Neural cell (in vitro differentiated cells): ENCODE measurements around the gene SYNGR2. TPM values are rescaled to one million over a fixed set of nuclear protein-coding genes. Genes with fewer than 3 reads are reported as not detected.

ENCODE experiments used
- H2AFZ ChIP-seq: fragments of 200-600, 300-800 bp; sonication (generic), shearing (Covaris generic); 2 replicates; pipeline ENCODE4 v1.6.0; 2014; ENCODE audit warnings: low read depth, mild to moderate bottlenecking, antibody characterized with exemption, low read length, moderate library complexity
- H3F3A ChIP-seq: fragments of 200-600 bp; shearing (Covaris generic); 2 replicates; pipeline ENCODE4 v1.6.1; 2016; ENCODE audit warnings: mild to moderate bottlenecking, moderate library complexity, mixed read lengths, antibody characterized with exemption, low read length; ENCODE audit not compliant: insufficient read depth, poor library complexity, severe bottlenecking
- H3K27ac ChIP-seq: fragments of 200-600, 300-800 bp; sonication (generic), shearing (Covaris generic); 2 replicates; pipeline ENCODE4 v1.5.1; 2014; ENCODE audit warnings: mild to moderate bottlenecking, low read length, moderate library complexity
- H3K27me3 ChIP-seq: fragments of 300-800, 200-600 bp; sonication (generic), shearing (Covaris generic); 2 replicates; pipeline ENCODE4 v1.6.0; 2014; ENCODE audit warnings: mild to moderate bottlenecking, low read depth, low read length, moderate library complexity; ENCODE audit not compliant: insufficient read depth
- H3K36me3 ChIP-seq: fragments of 300-800, 200-600 bp; sonication (generic), shearing (Covaris generic); 2 replicates; pipeline ENCODE4 v1.5.1; 2014; ENCODE audit warnings: mild to moderate bottlenecking, antibody characterized with exemption, low read length, moderate library complexity; ENCODE audit not compliant: insufficient read depth
- H3K4me2 ChIP-seq: fragments of 300-800, 200-600 bp; sonication (generic), shearing (Covaris generic); 2 replicates; pipeline ENCODE4 v1.6.0; 2014; ENCODE audit warnings: mild to moderate bottlenecking, low read length
- H3K4me3 ChIP-seq: fragments of 300-800, 200-600 bp; sonication (generic), shearing (Covaris generic); 2 replicates; pipeline ENCODE4 v1.5.1; 2014; ENCODE audit warnings: mild to moderate bottlenecking, low read length, moderate library complexity
- H3K79me2 ChIP-seq: fragments of 200-600 bp; shearing (Covaris generic); replicated peaks from 2 replicates; pipeline ENCODE4 v1.6.0; 2014; ENCODE audit warnings: mild to moderate bottlenecking, low read length, moderate library complexity; ENCODE audit not compliant: insufficient read depth
- H3K9ac ChIP-seq: fragments of 300-800, 200-600 bp; sonication (generic), shearing (Covaris generic); 2 replicates; pipeline ENCODE4 v1.6.1; 2016; ENCODE audit warnings: mild to moderate bottlenecking, low read length, mixed read lengths
- H3K9me2 ChIP-seq: fragments of 200-600 bp; shearing (Covaris generic); 2 replicates; pipeline ENCODE4 v1.6.1; 2016; ENCODE audit warnings: mild to moderate bottlenecking, low read length, mixed read lengths; ENCODE audit not compliant: insufficient read depth
- H3K9me3 ChIP-seq: fragments of 200-600, 300-800 bp; sonication (generic), shearing (Covaris generic); 2 replicates; pipeline ENCODE4 v1.6.1; 2016; ENCODE audit warnings: mild to moderate bottlenecking, mixed run types, low read length, moderate library complexity, mixed read lengths
- H4K20me1 ChIP-seq: fragments of 200-600 bp; shearing (Covaris generic); 2 replicates; pipeline ENCODE4 v1.6.1; 2016; ENCODE audit warnings: mild to moderate bottlenecking, mixed run types; ENCODE audit not compliant: insufficient read depth
- EP300 ChIP-seq: fragments of 450-650 bp; conservative IDR thresholded peaks from 2 replicates; pipeline ENCODE4 v1.6.1; 2014; ENCODE audit warnings: antibody characterized with exemption, mild to moderate bottlenecking, moderate library complexity; ENCODE audit not compliant: poor library complexity, severe bottlenecking
- EZH2 ChIP-seq: fragments of 200-600, 300-800 bp; shearing (Covaris generic), sonication (generic); IDR thresholded peaks from 2 replicates; pipeline ENCODE4 v1.6.1; 2014; ENCODE audit warnings: antibody characterized with exemption, low read length, borderline replicate concordance, mild to moderate bottlenecking; ENCODE audit not compliant: insufficient read depth, poor library complexity, severe bottlenecking
- MXI1 ChIP-seq: fragments of 450-650 bp; conservative IDR thresholded peaks from 2 replicates; pipeline ENCODE4 v1.6.1; 2014; ENCODE audit warnings: antibody characterized with exemption, mild to moderate bottlenecking; ENCODE audit not compliant: poor library complexity, severe bottlenecking
- POLR2AphosphoS5 ChIP-seq: IDR thresholded peaks from 2 replicates; pipeline ENCODE4 v1.6.1; 2012
- RAD21 ChIP-seq: fragments of 450-650 bp; conservative IDR thresholded peaks from 2 replicates; pipeline ENCODE4 v1.6.1; 2014; ENCODE audit warnings: antibody characterized with exemption, mild to moderate bottlenecking, moderate library complexity
- SMC3 ChIP-seq: fragments of 450-650 bp; conservative IDR thresholded peaks from 2 replicates; pipeline ENCODE4 v1.6.1; 2014; ENCODE audit warnings: antibody characterized with exemption, mild to moderate bottlenecking, moderate library complexity; ENCODE audit not compliant: poor library complexity
- TAF1 ChIP-seq: IDR thresholded peaks from 2 replicates; pipeline ENCODE4 v1.6.1; 2012; ENCODE audit warnings: low read depth
- polyA plus RNA-seq: library from polyadenylated mRNA; depleted of rRNA; stranded (reverse); fragments of >200 nt; gene quantifications from 2 replicates; pipeline ENCODE4 v1.2.3, GENCODE V29; 2014
- TF ChIP-seq, protein P1 (sequence below): fragments of 450-650 bp; IDR thresholded peaks from 2 replicates; pipeline ENCODE4 v1.5.1; 2014; ENCODE audit warnings: antibody characterized with exemption, mild to moderate bottlenecking, moderate library complexity; ENCODE audit not compliant: poor library complexity, severe bottlenecking
- TF ChIP-seq, protein P2 (sequence below): IDR thresholded peaks from 2 replicates; pipeline ENCODE4 v1.6.1; 2012; ENCODE audit warnings: borderline replicate concordance

Gene SYNGR2
- polyA plus RNA-seq, 1 donor from 2014 or later, result 3.9 TPM

DNA sequence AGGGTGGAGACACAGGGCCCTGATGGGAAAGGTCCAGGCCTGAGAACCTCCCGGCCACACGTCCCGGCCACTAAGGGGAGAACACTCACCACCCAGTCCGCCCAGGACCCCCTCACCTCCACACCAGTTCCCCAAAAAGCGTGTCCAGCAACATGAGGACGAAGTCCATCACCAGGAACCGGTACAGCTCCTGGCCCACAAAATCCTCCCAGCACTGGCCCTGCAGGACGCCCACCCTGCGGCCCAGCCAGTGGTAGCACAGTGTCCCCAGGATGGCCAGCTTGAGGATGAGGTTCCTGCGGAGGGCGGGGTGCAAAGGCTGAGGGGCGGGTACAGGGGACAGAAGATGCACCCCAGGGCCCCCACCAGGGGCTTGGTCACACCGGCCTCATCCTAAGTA is 47.8 kb upstream of the SYNGR2 start:
- H3K4me2 ChIP-seq, result no peak overlapping the region
- no peaks in the 10 kb centered on the region for H3K9me2 ChIP-seq
- H2AFZ ChIP-seq, result no peak overlapping the region
- no peaks in the 10 kb centered on the region for H4K20me1 ChIP-seq
- no peak overlapping the region for H3K4me3 ChIP-seq
- no peaks in the 10 kb centered on the region for H3K79me2 ChIP-seq
- no peaks in the 10 kb centered on the region for H3K9me3 ChIP-seq
- H3K27ac ChIP-seq, result no peak overlapping the region
- no peaks in the 10 kb centered on the region for H3K27me3 ChIP-seq
- no peak for TF ChIP-seq EP300
- TF ChIP-seq RAD21, result no peak
- TF ChIP-seq MXI1, result no peak
- TF ChIP-seq EZH2, result no peak
- TF ChIP-seq, protein P1, sequence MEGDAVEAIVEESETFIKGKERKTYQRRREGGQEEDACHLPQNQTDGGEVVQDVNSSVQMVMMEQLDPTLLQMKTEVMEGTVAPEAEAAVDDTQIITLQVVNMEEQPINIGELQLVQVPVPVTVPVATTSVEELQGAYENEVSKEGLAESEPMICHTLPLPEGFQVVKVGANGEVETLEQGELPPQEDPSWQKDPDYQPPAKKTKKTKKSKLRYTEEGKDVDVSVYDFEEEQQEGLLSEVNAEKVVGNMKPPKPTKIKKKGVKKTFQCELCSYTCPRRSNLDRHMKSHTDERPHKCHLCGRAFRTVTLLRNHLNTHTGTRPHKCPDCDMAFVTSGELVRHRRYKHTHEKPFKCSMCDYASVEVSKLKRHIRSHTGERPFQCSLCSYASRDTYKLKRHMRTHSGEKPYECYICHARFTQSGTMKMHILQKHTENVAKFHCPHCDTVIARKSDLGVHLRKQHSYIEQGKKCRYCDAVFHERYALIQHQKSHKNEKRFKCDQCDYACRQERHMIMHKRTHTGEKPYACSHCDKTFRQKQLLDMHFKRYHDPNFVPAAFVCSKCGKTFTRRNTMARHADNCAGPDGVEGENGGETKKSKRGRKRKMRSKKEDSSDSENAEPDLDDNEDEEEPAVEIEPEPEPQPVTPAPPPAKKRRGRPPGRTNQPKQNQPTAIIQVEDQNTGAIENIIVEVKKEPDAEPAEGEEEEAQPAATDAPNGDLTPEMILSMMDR, result no peak
- TF ChIP-seq, protein P2, sequence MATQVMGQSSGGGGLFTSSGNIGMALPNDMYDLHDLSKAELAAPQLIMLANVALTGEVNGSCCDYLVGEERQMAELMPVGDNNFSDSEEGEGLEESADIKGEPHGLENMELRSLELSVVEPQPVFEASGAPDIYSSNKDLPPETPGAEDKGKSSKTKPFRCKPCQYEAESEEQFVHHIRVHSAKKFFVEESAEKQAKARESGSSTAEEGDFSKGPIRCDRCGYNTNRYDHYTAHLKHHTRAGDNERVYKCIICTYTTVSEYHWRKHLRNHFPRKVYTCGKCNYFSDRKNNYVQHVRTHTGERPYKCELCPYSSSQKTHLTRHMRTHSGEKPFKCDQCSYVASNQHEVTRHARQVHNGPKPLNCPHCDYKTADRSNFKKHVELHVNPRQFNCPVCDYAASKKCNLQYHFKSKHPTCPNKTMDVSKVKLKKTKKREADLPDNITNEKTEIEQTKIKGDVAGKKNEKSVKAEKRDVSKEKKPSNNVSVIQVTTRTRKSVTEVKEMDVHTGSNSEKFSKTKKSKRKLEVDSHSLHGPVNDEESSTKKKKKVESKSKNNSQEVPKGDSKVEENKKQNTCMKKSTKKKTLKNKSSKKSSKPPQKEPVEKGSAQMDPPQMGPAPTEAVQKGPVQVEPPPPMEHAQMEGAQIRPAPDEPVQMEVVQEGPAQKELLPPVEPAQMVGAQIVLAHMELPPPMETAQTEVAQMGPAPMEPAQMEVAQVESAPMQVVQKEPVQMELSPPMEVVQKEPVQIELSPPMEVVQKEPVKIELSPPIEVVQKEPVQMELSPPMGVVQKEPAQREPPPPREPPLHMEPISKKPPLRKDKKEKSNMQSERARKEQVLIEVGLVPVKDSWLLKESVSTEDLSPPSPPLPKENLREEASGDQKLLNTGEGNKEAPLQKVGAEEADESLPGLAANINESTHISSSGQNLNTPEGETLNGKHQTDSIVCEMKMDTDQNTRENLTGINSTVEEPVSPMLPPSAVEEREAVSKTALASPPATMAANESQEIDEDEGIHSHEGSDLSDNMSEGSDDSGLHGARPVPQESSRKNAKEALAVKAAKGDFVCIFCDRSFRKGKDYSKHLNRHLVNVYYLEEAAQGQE, result no peak
- no peak for TF ChIP-seq TAF1
- no peak for TF ChIP-seq POLR2AphosphoS5
- TF ChIP-seq SMC3, result no peak
- H3K36me3 ChIP-seq, result no peaks in the 10 kb centered on the region
- H3K9ac ChIP-seq, result no peak overlapping the region
- no peaks in the 10 kb centered on the region for H3F3A ChIP-seq

DNA sequence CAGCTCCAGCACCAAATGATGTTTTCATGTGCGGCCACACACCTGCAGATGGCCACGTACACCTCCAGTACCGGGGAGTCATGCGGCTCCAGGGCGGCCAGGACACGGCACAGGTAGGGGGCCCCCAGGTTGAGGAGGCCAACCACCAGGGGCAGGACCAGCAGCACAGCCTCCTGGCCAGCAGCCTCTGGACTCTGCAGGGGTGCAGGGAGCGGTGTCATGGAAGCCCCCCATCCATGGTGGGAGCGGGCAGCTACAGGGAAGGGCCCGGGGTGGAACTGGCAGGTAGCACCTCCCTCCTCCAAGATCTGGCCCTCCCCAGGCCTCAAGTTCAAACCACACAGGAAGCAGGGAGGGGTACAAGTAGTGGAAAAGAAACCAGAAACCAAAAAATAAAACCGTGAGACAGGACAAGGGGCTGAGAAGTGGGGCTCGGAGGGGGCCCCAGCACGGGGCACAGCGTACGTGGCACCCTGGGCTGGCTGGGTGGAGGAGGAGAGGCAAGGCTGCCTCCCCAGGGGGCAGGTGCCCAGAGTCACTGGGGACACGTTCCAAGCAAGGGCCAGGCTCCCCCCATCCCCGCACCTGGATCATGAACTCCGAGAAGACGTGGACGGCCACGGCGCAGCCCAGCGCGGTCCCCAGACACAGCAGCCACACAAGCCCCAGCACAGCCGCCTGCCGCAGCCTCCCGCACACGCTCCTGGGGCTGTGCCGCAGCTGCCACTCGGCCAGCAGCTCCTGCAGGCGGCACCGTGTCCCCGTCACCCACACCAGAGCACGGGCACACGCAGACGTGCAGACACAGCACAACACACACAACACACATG is 47.2 kb upstream of the SYNGR2 start:
- no peak overlapping the region for H3K9ac ChIP-seq
- TF ChIP-seq TAF1, result no peak
- TF ChIP-seq EZH2, result no peak
- TF ChIP-seq EP300, result no peak
- TF ChIP-seq POLR2AphosphoS5, result no peak
- TF ChIP-seq RAD21, result no peak
- TF ChIP-seq SMC3, result no peak
- TF ChIP-seq, protein P1, result no peak
- TF ChIP-seq, protein P2, result no peak
- TF ChIP-seq MXI1, result no peak
- no peak overlapping the region for H3K4me3 ChIP-seq
- H3F3A ChIP-seq, result no peaks in the 10 kb centered on the region
- no peak overlapping the region for H2AFZ ChIP-seq
- no peak overlapping the region for H3K4me2 ChIP-seq
- H3K9me3 ChIP-seq, result no peaks in the 10 kb centered on the region
- no peaks in the 10 kb centered on the region for H3K27me3 ChIP-seq
- no peaks in the 10 kb centered on the region for H3K79me2 ChIP-seq
- H3K36me3 ChIP-seq, result no peaks in the 10 kb centered on the region
- no peaks in the 10 kb centered on the region for H4K20me1 ChIP-seq
- no peaks in the 10 kb centered on the region for H3K9me2 ChIP-seq
- no peak overlapping the region for H3K27ac ChIP-seq
